Loucy (cell line): ENCODE data around the gene ADAMTS15.

Experiments
- H2AFZ ChIP-seq: fragments of 200-600 bp; sonication (generic); 2 replicates; pipeline ENCODE4 v1.6.0; 2016; ENCODE audit warnings: antibody characterized with exemption, mild to moderate bottlenecking, low read length, moderate library complexity
- H3F3A ChIP-seq: fragments of 200-600 bp; 2 replicates; pipeline ENCODE4 v1.6.0; 2016; ENCODE audit warnings: antibody characterized with exemption, low read depth, mild to moderate bottlenecking
- H3K27me3 ChIP-seq: fragments of 200-600 bp; sonication (generic); 2 replicates; pipeline ENCODE4 v1.6.1; 2014; ENCODE audit warnings: low read length, mild to moderate bottlenecking; ENCODE audit not compliant: insufficient read depth, poor library complexity, severe bottlenecking
- H3K36me3 ChIP-seq: fragments of 200-600 bp; sonication (generic); 2 replicates; pipeline ENCODE4 v1.6.1; 2016; ENCODE audit warnings: low read length; ENCODE audit not compliant: insufficient read depth
- H3K4me1 ChIP-seq: fragments of 200-600 bp; sonication (generic); 2 replicates; pipeline ENCODE4 v1.5.1; 2014; ENCODE audit warnings: low read length, mild to moderate bottlenecking; ENCODE audit not compliant: insufficient read depth, poor library complexity, severe bottlenecking
- H3K4me2 ChIP-seq: fragments of 200-600 bp; sonication (generic); 2 replicates; pipeline ENCODE4 v1.6.0; 2014; ENCODE audit warnings: antibody characterized with exemption, low read length, low read depth, mild to moderate bottlenecking; ENCODE audit not compliant: poor library complexity, severe bottlenecking
- H3K4me3 ChIP-seq: fragments of 200-600 bp; sonication (generic); 2 replicates; pipeline ENCODE4 v1.5.1; 2014; ENCODE audit warnings: low read length, mild to moderate bottlenecking, mixed read lengths; ENCODE audit not compliant: poor library complexity, severe bottlenecking
- H3K79me2 ChIP-seq: fragments of 200-600 bp; sonication (generic); 2 replicates; pipeline ENCODE4 v1.6.1; 2014; ENCODE audit warnings: low read length; ENCODE audit not compliant: insufficient read depth
- H3K9ac ChIP-seq: fragments of 200-600 bp; sonication (generic); 2 replicates; pipeline ENCODE4 v1.6.0; 2014; ENCODE audit warnings: mild to moderate bottlenecking, low read depth, low read length, moderate library complexity; ENCODE audit not compliant: poor library complexity, severe bottlenecking
- H3K9me2 ChIP-seq: fragments of 200-600 bp; sonication (generic); replicated peaks from 2 replicates; pipeline ENCODE4 v1.6.1; 2016; ENCODE audit warnings: low read depth, low read length, mixed read lengths
- H3K9me3 ChIP-seq: fragments of 200-600 bp; sonication (generic); 2 replicates; pipeline ENCODE4 v1.6.1; 2014; ENCODE audit warnings: mild to moderate bottlenecking, antibody characterized with exemption, low read length, low read depth; ENCODE audit not compliant: insufficient read depth
- H4K20me1 ChIP-seq: fragments of 200-600 bp; sonication (generic); 2 replicates; pipeline ENCODE4 v1.6.0; 2014; ENCODE audit warnings: antibody characterized with exemption, low read length, mild to moderate bottlenecking; ENCODE audit not compliant: insufficient read depth, poor library complexity, severe bottlenecking
- CTCF ChIP-seq: fragments of 200-600 bp; sonication (generic); conservative IDR thresholded peaks from 2 replicates; pipeline ENCODE4 v1.5.1; 2014; ENCODE audit warnings: mild to moderate bottlenecking, antibody characterized with exemption, low read length
- EZH2phosphoT487 ChIP-seq: fragments of 200-600 bp; IDR thresholded peaks from 2 replicates; pipeline ENCODE4 v1.6.1; 2018; ENCODE audit warnings: antibody characterized with exemption, mild to moderate bottlenecking, moderate library complexity, borderline replicate concordance

Gene ADAMTS15

GRCh38 chr11:130476922-130477491 is 28.6 kb downstream of the ADAMTS15 start:
- Histone ChIP-seq H3K4me2 (no peak overlapping the region), H3K36me3 (no peaks in the 10 kb centered on the region), H4K20me1 (no peaks in the 10 kb centered on the region), H3F3A (no peaks in the 10 kb centered on the region), H3K27me3 (peaks cover 5% of the 10 kb centered on the region), H3K79me2 (no peaks in the 10 kb centered on the region), H3K4me3 (no peak overlapping the region), H2AFZ (no peak overlapping the region), H3K9me2 (no peaks in the 10 kb centered on the region), H3K9me3 (no peaks in the 10 kb centered on the region), H3K4me1 (no peaks in the 10 kb centered on the region), H3K9ac (no peak overlapping the region)
- TF ChIP-seq EZH2phosphoT487, result no peak
- TF ChIP-seq CTCF, result no peak

- no peaks in the 10 kb centered on the region for H3K36me3 ChIP-seq
- H3K9me2 ChIP-seq, result no peaks in the 10 kb centered on the region
- H3K9ac ChIP-seq, result no peak overlapping the region
- no peak overlapping the region for H2AFZ ChIP-seq
- H3K79me2 ChIP-seq, result no peaks in the 10 kb centered on the region
- no peaks in the 10 kb centered on the region for H3K9me3 ChIP-seq
- no peaks in the 10 kb centered on the region for H3K4me1 ChIP-seq
- peaks cover 5% of the 10 kb centered on the region for H3K27me3 ChIP-seq
- no peak for TF ChIP-seq EZH2phosphoT487
- TF ChIP-seq CTCF, result no peak
- no peaks in the 10 kb centered on the region for H4K20me1 ChIP-seq
- H3K4me2 ChIP-seq, result no peak overlapping the region
- H3F3A ChIP-seq, result no peaks in the 10 kb centered on the region
- no peak overlapping the region for H3K4me3 ChIP-seq
These were observed 29.2 kb downstream of the ADAMTS15 start for GRCh38 chr11:130477586-130478203.

GRCh38 chr11:130478204-130478701 is 29.8 kb downstream of the ADAMTS15 start:
- H3K9me3 ChIP-seq, result no peaks in the 10 kb centered on the region
- H3K79me2 ChIP-seq, result no peaks in the 10 kb centered on the region
- H3K9me2 ChIP-seq, result no peaks in the 10 kb centered on the region
- no peaks in the 10 kb centered on the region for H3F3A ChIP-seq
- H3K4me1 ChIP-seq, result no peaks in the 10 kb centered on the region
- TF ChIP-seq EZH2phosphoT487, result no peak
- no peak for TF ChIP-seq CTCF
- H3K4me3 ChIP-seq, result no peak overlapping the region
- H3K27me3 ChIP-seq, result peaks cover 5% of the 10 kb centered on the region
- H4K20me1 ChIP-seq, result no peaks in the 10 kb centered on the region
- H2AFZ ChIP-seq, result no peak overlapping the region
- no peak overlapping the region for H3K9ac ChIP-seq
- no peaks in the 10 kb centered on the region for H3K36me3 ChIP-seq
- H3K4me2 ChIP-seq, result no peak overlapping the region
